Panc1 (cell line): ENCODE data around the gene C1orf141. TPM values are rescaled to one million over a fixed set of nuclear protein-coding genes. Genes with fewer than 3 reads are reported as not detected.

ENCODE experiments used
- ATAC-seq: fragments of 200-7000 bp; cut with Tn5 transposase; 2 replicates; pipeline ENCODE4 v1.9.1; 2020; ENCODE audit warnings: mild to moderate bottlenecking, moderate library complexity
- BruUV-seq: library from RNA; stranded (reverse); fragments of 400-500 nt; replicated peaks from 2 replicates; lab custom pipeline; 2021; lab: Mats Ljungman, UMichigan
- CTCF ChIA-PET: fragments of 300-600 bp; sonication (Branson Sonifier 250); formaldehyde crosslinking; loops from one replicate; lab custom pipeline; 2022; ENCODE audit warnings: antibody characterized with exemption; lab: Charles Lee
- POLR2A ChIA-PET: fragments of 300-600 bp; sonication (Branson Sonifier 250); formaldehyde crosslinking; loops from one replicate; lab custom pipeline; 2022; ENCODE audit warnings: antibody characterized with exemption; lab: Charles Lee
- DNase-seq: peaks from one replicate; pipeline ENCODE4 v3.0.0-alpha.2; 2010; ENCODE audit warnings: low read depth, low spot score
- H3K27ac ChIP-seq: 2 replicates; pipeline ENCODE4 v1.5.1; 2011; ENCODE audit warnings: mild to moderate bottlenecking, low read length, inconsistent platforms
- H3K27me3 ChIP-seq: fragments of 200-500 bp; sonication (Bioruptor generic); 2 replicates; pipeline ENCODE4 v1.6.0; 2014; ENCODE audit warnings: low read length, inconsistent platforms; ENCODE audit not compliant: control insufficient read depth, insufficient read depth
- H3K36me3 ChIP-seq: fragments of 200-500 bp; sonication (Bioruptor generic); 2 replicates; pipeline ENCODE4 v1.5.1; 2014; ENCODE audit warnings: inconsistent platforms, mild to moderate bottlenecking, low read length, moderate library complexity; ENCODE audit not compliant: control insufficient read depth, insufficient read depth
- H3K4me1 ChIP-seq: 2 replicates; pipeline ENCODE4 v1.5.1; 2011; ENCODE audit warnings: inconsistent platforms, mild to moderate bottlenecking, low read length, moderate library complexity; ENCODE audit not compliant: control insufficient read depth, insufficient read depth
- H3K4me3 ChIP-seq, 2 experiments: 2 replicates each; pipeline ENCODE4 v1.5.1; 2011 to 2012; ENCODE audit warnings: low read depth in 2 of 2, low read length in 2 of 2, mild to moderate bottlenecking in 2 of 2, inconsistent platforms in 1 of 2, moderate library complexity in 1 of 2
- H3K9me3 ChIP-seq: fragments of 200-500 bp; sonication (Bioruptor generic); 2 replicates; pipeline ENCODE4 v1.5.1; 2014; ENCODE audit warnings: low read depth, mild to moderate bottlenecking, inconsistent platforms, low read length, moderate library complexity; ENCODE audit not compliant: control insufficient read depth, insufficient read depth
- CTCF ChIP-seq: fragments of 450-650 bp; IDR thresholded peaks from 2 replicates; pipeline ENCODE4 v1.5.1; 2017; ENCODE audit warnings: mild to moderate bottlenecking
- POLR2AphosphoS5 ChIP-seq: IDR thresholded peaks from 2 replicates; pipeline ENCODE4 v1.6.1; 2012; ENCODE audit warnings: mild to moderate bottlenecking, low read depth, low read length, moderate library complexity
- REST ChIP-seq, 2 experiments: IDR thresholded peaks; 2 replicates each; pipeline ENCODE4 v1.6.1; 2011 to 2012; ENCODE audit warnings: low read depth in 2 of 2, control low read depth in 1 of 2, low read length in 1 of 2, mild to moderate bottlenecking in 1 of 2, moderate library complexity in 1 of 2; ENCODE audit not compliant: insufficient read depth in 1 of 2
- SIN3A ChIP-seq: IDR thresholded peaks from 2 replicates; pipeline ENCODE4 v1.6.1; 2012; ENCODE audit warnings: low read depth, mild to moderate bottlenecking, low read length, moderate library complexity, borderline replicate concordance; ENCODE audit not compliant: insufficient read depth
- TCF7L2 ChIP-seq: IDR thresholded peaks from 2 replicates; pipeline ENCODE4 v1.6.1; 2011; ENCODE audit warnings: mild to moderate bottlenecking, low read depth, low read length, inconsistent platforms
- in situ Hi-C: cut with HindIII; loops from 2 replicates; pipeline ENCODE4 v1.10.0; 2016; ENCODE audit warnings: low sequenced_read_pairs, low pct_unique_long_range_greater_than_20kb
- intact Hi-C: fragments of 100-400 bp; cut with micrococcal nuclease; formaldehyde crosslinking; loops from one replicate; pipeline ENCODE4 v1.10.0; 2022; ENCODE audit not compliant: unreplicated experiment
- total RNA-seq: library from RNA; stranded (reverse); gene quantifications from one replicate; pipeline ENCODE4 v1.2.1, GENCODE V29; 2021; ENCODE audit not compliant: unreplicated experiment

C1orf141 gene
- total RNA-seq, 1 experiment from 2014 or later, result not detected

- Histone ChIP-seq H3K36me3 (no peaks in the 10 kb centered on the region), H3K4me3 (no peak overlapping the region), H3K27me3 (no peaks in the 10 kb centered on the region), H3K4me1 (no peaks in the 10 kb centered on the region), H3K9me3 (no peaks in the 10 kb centered on the region), H3K27ac (no peak overlapping the region)
- no TSS peak for BruUV-seq
- ATAC-seq (no peak), DNase-seq (no peak)
- TF ChIP-seq POLR2AphosphoS5 (no peak), TCF7L2 (no peak)
- in situ Hi-C loops (no loop called here), intact Hi-C loops (no loop called here)
- POLR2A ChIA-PET, result no interaction called here
- CTCF ChIA-PET, result no interaction called here
Measured at GRCh38 chr1:67170751-67171573, 36.2 kb upstream of the C1orf141 start.

GRCh38 chr1:67169932-67170331 is 35.2 kb upstream of the C1orf141 start:
- POLR2A ChIA-PET, result no interaction called here
- intact Hi-C loops, result no loop called here

More at GRCh38 chr1:67169932-67170331, 35.2 kb upstream of the C1orf141 start:
- Histone ChIP-seq H3K36me3 (no peaks in the 10 kb centered on the region), H3K27me3 (no peaks in the 10 kb centered on the region), H3K4me3 (no peak overlapping the region), H3K9me3 (no peaks in the 10 kb centered on the region), H3K4me1 (no peaks in the 10 kb centered on the region), H3K27ac (no peak overlapping the region)
- CTCF ChIA-PET, result no interaction called here
- no peak for ATAC-seq
- DNase-seq, result no peak
- no TSS peak for BruUV-seq
- in situ Hi-C loops, result no loop called here
- TF ChIP-seq POLR2AphosphoS5 (no peak), REST (IDR thresholded peaks at IDR 0.05; ENCODE audit: insufficient read depth in 1 of 2, low read depth in 2 of 2, low read length in 1 of 2) (no peak), CTCF (no peak), SIN3A (no peak), TCF7L2 (no peak)
